ENCODE measurements around the gene ZNF488.

DNA sequence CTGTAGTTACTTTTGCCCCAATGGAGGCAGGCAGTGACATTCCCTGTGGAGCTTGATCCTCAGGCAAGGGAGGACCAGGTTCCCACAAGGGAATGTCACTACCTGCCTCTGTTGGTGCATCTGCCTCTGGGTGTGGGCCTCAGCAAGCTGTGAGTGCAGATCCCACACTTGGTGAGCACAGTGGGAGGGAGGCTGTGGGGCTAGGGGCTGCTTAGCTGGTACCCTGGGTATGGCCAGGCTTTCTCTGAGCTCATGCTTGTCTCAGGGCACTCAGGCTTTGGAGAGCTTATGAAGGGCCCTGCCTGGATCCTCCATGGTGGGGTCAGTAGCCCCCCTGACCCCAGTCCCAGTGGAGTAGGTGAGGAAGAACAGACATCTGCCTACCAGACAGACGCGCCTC is 16.2 kb upstream of the ZNF488 start:
- TF ChIP-seq, protein P1, sequence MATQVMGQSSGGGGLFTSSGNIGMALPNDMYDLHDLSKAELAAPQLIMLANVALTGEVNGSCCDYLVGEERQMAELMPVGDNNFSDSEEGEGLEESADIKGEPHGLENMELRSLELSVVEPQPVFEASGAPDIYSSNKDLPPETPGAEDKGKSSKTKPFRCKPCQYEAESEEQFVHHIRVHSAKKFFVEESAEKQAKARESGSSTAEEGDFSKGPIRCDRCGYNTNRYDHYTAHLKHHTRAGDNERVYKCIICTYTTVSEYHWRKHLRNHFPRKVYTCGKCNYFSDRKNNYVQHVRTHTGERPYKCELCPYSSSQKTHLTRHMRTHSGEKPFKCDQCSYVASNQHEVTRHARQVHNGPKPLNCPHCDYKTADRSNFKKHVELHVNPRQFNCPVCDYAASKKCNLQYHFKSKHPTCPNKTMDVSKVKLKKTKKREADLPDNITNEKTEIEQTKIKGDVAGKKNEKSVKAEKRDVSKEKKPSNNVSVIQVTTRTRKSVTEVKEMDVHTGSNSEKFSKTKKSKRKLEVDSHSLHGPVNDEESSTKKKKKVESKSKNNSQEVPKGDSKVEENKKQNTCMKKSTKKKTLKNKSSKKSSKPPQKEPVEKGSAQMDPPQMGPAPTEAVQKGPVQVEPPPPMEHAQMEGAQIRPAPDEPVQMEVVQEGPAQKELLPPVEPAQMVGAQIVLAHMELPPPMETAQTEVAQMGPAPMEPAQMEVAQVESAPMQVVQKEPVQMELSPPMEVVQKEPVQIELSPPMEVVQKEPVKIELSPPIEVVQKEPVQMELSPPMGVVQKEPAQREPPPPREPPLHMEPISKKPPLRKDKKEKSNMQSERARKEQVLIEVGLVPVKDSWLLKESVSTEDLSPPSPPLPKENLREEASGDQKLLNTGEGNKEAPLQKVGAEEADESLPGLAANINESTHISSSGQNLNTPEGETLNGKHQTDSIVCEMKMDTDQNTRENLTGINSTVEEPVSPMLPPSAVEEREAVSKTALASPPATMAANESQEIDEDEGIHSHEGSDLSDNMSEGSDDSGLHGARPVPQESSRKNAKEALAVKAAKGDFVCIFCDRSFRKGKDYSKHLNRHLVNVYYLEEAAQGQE (IDR thresholded peaks at IDR 0.05; ENCODE audit: insufficient read depth in 1 of 2, low read depth in 2 of 2, low read length in 2 of 2): no peak
- TF ChIP-seq POLR2AphosphoS5 (IDR thresholded peaks at IDR 0.05; ENCODE audit: low read depth, low read length) (no peak), TAF1 (IDR thresholded peaks at IDR 0.05; ENCODE audit: borderline replicate concordance, insufficient read depth, low read length) (no peak), FOXP2 (optimal IDR thresholded peaks at IDR 0.05; ENCODE audit: borderline replicate concordance, extremely low read depth, extremely low read length, insufficient read depth) (no peak)
